ENCODE results near the gene TMED1. TPM values are rescaled to one million over a fixed set of nuclear protein-coding genes. Genes with fewer than 3 reads are reported as not detected.
A peak's percentile ranks its signal among the peaks of the same experiment; 100 is the strongest.

TMED1 gene
- total and polyA plus RNA-seq, 2 of the 13 experiments (the other 11 are each of a cell fraction or from before 2014, with no cell fraction given), result 48.3 to 51.8 TPM

GRCh38 chr19:10835754-10836478 is at the start of gene TMED1 (continued):
- TF ChIP-seq TAF1 (CRISPR knock-in tag; IDR thresholded peaks at IDR 0.05), result peak; percentile 79
- TF ChIP-seq HIVEP1 (CRISPR knock-in tag; IDR thresholded peaks at IDR 0.05), result no peak
- TF ChIP-seq NFIB (CRISPR knock-in tag; IDR thresholded peaks at IDR 0.05; ENCODE audit: borderline replicate concordance), result no peak
- TF ChIP-seq ZNF570 (CRISPR knock-in tag; IDR thresholded peaks at IDR 0.05; ENCODE audit: borderline replicate concordance), result peak; percentile 63; the same call in 1 of the 2 replicates
- TF ChIP-seq EHMT2 (IDR thresholded peaks at IDR 0.05; ENCODE audit: borderline replicate concordance, low read depth, low read length), result no peak
- TF ChIP-seq TRIM24 (CRISPR knock-in tag; IDR thresholded peaks at IDR 0.05), result no peak
- peak; percentile 63; the same call in 1 of the 2 replicates for TF ChIP-seq HMGXB3 (CRISPR knock-in tag; IDR thresholded peaks at IDR 0.05; ENCODE audit: borderline replicate concordance)
- peak; percentile 77; the same call in 1 of the 2 replicates for TF ChIP-seq CREB3 (CRISPR knock-in tag; IDR thresholded peaks at IDR 0.05)
- TF ChIP-seq ZNF260 (CRISPR knock-in tag; IDR thresholded peaks at IDR 0.05; ENCODE audit: borderline replicate concordance, low read depth), result no peak
- peak; percentile 24; the same call in 1 of the 2 replicates for TF ChIP-seq MYC (CRISPR knock-in tag; IDR thresholded peaks at IDR 0.05; ENCODE audit: borderline replicate concordance)
- TF ChIP-seq CEBPZ (IDR thresholded peaks at IDR 0.05; ENCODE audit: low read length), result no peak
- peak; percentile 50; the same call in 1 of the 2 replicates for TF ChIP-seq ZNF317 (CRISPR knock-in tag; IDR thresholded peaks at IDR 0.05)
- TF ChIP-seq TIGD3 (CRISPR knock-in tag; IDR thresholded peaks at IDR 0.05; ENCODE audit: borderline replicate concordance), result no peak
- TF ChIP-seq CSRNP1 (CRISPR knock-in tag; IDR thresholded peaks at IDR 0.05), result no peak
- TF ChIP-seq PRMT3 (CRISPR knock-in tag; IDR thresholded peaks at IDR 0.05; ENCODE audit: borderline replicate concordance, low read depth), result no peak
- TF ChIP-seq ZNF552 (CRISPR knock-in tag; IDR thresholded peaks at IDR 0.05; ENCODE audit: borderline replicate concordance), result no peak
